GM10266 (cell line): ENCODE results near the gene HES1.
A peak's percentile ranks its signal among the peaks of the same experiment; 100 is the strongest.

Experiments
- DNase-seq: peaks from one replicate; pipeline ENCODE4 v3.0.0; 2012; ENCODE audit errors: extremely low spot score
- CTCF ChIP-seq: IDR thresholded peaks from 2 replicates; pipeline ENCODE4 v1.5.1; 2012; ENCODE audit warnings: mild to moderate bottlenecking, low read depth; ENCODE audit not compliant: control insufficient read depth, insufficient read depth; ENCODE audit errors: missing control alignments

HES1 gene

GRCh38 chr3:194098081-194098842 is 37.7 kb upstream of the HES1 start:
- TF ChIP-seq CTCF: no peak
- no peak for DNase-seq

GRCh38 chr3:194098843-194099183 is 37.1 kb upstream of the HES1 start:
- no peak for TF ChIP-seq CTCF

GRCh38 chr3:194099215-194099614 is 36.7 kb upstream of the HES1 start:
- no peak for TF ChIP-seq CTCF

More at GRCh38 chr3:194098843-194099183, 37.1 kb upstream of the HES1 start:
- DNase-seq: no peak

GRCh38 chr3:194100856-194101390 is 35.0 kb upstream of the HES1 start:
- TF ChIP-seq CTCF: no peak
- peak; percentile 90 for DNase-seq

More at GRCh38 chr3:194099215-194099614, 36.7 kb upstream of the HES1 start:
- DNase-seq: no peak

GRCh38 chr3:194101592-194102432 is 34.1 kb upstream of the HES1 start:
- no peak for DNase-seq
- TF ChIP-seq CTCF: no peak

- no peak for TF ChIP-seq CTCF
- no peak for DNase-seq
Measured at GRCh38 chr3:194102436-194102835, 33.5 kb upstream of the HES1 start.
